ENCODE results near the gene FBXO44.

Gene FBXO44

GRCh38 chr1:11691928-11692711 is 37.4 kb downstream of the FBXO44 start:
- no peak for DNase-seq

- DNase-seq = no peak
Measured at GRCh38 chr1:11693024-11693590, 38.4 kb downstream of the FBXO44 start.

GRCh38 chr1:11693917-11694316 is 39.2 kb downstream of the FBXO44 start:
- no peak for DNase-seq

- no peak for DNase-seq
Measured at GRCh38 chr1:11695861-11696260, 41.2 kb downstream of the FBXO44 start.

GRCh38 chr1:11697188-11697892 is 42.7 kb downstream of the FBXO44 start:
- no peak for DNase-seq

- no peak for DNase-seq
Measured at GRCh38 chr1:11697893-11698210, 43.2 kb downstream of the FBXO44 start.

- DNase-seq = no peak
Measured at GRCh38 chr1:11700601-11701467, 46.2 kb downstream of the FBXO44 start.

- DNase-seq = no peak
Measured at GRCh38 chr1:11701551-11701961, 46.9 kb downstream of the FBXO44 start.

GRCh38 chr1:11701981-11702803 is 47.5 kb downstream of the FBXO44 start:
- DNase-seq = no peak

GRCh38 chr1:11703357-11704193 is 48.9 kb downstream of the FBXO44 start:
- DNase-seq = no peak

GRCh38 chr1:11704194-11704529 is 49.5 kb downstream of the FBXO44 start:
- no peak for DNase-seq

- no peak for DNase-seq
Measured at GRCh38 chr1:11704691-11705475, 50.2 kb downstream of the FBXO44 start.

GRCh38 chr1:11705596-11705995 is 50.9 kb downstream of the FBXO44 start:
- no peak for DNase-seq

GRCh38 chr1:11706292-11706691 is 51.6 kb downstream of the FBXO44 start:
- no peak for DNase-seq

- DNase-seq = no peak
Measured at GRCh38 chr1:11707621-11708276, 53.1 kb downstream of the FBXO44 start.

GRCh38 chr1:11708554-11709350 is 54.1 kb downstream of the FBXO44 start:
- no peak for DNase-seq

- no peak for DNase-seq
Measured at GRCh38 chr1:11711490-11711889, 56.8 kb downstream of the FBXO44 start.

GRCh38 chr1:11712285-11712684 is 57.6 kb downstream of the FBXO44 start:
- DNase-seq = no peak

All from SIG-M5 (cell line).